Activated T-helper 1 cell treated with Interleukin-2 at 50 U/mL for 16 hours (primary cell): ENCODE measurements around the gene RIMBP3B.
"Not testable (repeated sequence)": the region's sequence is repeated elsewhere in the genome, so short reads cannot be mapped to it uniquely, and the experiment has no call there.

Experiments used
- DNase-seq: peaks from one replicate; pipeline ENCODE4 v3.0.0-alpha.2; 2020; ENCODE audit warnings: low read depth

The RIMBP3B gene

GRCh38 chr22:21383701-21384467 is at the start of gene RIMBP3B:
Gene RIMBP3B (plus strand): TSS chr22:21383751. CDS start chr22:21383859, 108 bp downstream.
- not testable (repeated sequence) for DNase-seq

DNA sequence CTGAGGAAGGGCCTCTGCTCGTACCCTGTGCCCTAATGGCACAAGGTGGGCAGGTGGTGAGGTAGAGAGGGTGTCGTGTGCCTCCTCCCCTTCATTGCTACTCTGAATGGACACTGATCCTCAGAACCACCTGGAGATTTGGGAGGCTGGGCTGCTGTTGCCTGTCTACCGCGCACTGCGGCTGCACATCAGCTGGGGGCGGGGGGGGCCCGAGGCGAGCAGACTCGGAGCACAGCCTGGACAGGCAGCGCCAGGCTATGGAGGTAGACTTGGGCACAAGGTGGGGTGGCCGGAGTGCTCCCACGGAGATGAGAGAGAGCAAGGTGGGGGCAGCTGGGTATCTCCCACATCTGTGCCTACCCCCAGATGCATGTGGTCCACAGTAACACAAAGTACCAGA is 26.0 kb upstream of the RIMBP3B start:
- not testable (repeated sequence) for DNase-seq

GRCh38 chr22:21360525-21360924 is 23.0 kb upstream of the RIMBP3B start:
- DNase-seq = not testable (repeated sequence)

DNA sequence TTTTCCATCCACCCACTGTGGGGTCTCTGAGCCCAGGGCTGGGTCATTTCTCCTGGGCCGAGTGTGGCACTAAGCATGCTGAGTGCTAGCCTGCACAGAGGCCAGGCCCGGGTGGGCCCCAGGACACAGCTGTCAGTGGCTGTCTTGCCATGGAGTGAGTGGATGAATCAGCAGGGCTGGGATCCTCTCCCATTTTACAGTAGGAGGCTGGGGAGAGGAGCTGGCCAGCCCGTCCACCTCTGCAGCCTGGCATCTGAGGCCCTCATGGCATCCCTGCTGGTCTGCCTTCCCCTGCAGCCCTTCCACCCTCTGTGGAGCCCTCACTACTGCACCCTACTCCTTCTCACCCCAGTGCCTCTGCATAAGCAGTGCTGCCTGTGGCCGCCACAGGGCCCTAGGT is 21.1 kb upstream of the RIMBP3B start:
- not testable (repeated sequence) for DNase-seq

DNA sequence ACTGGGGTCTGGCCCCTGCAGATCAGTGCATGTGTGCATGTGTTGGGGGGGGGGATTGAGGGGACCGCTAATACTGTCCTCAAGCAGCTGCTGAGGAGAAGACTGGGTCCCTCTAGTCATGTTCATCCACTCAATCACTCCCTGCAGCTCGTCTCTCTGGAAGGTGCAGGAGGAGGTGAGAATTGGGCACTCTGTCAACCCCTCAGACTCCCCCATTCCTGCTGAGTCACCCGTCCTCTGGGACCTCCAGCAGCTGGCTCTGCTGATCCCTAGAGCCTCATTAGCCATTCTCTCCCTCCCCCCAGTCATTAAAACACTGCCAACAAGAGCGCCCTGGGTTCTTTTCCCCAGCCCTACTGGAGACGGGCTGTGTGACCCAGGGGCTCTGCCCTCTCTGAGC is 20.5 kb upstream of the RIMBP3B start:
- DNase-seq = not testable (repeated sequence)

DNA sequence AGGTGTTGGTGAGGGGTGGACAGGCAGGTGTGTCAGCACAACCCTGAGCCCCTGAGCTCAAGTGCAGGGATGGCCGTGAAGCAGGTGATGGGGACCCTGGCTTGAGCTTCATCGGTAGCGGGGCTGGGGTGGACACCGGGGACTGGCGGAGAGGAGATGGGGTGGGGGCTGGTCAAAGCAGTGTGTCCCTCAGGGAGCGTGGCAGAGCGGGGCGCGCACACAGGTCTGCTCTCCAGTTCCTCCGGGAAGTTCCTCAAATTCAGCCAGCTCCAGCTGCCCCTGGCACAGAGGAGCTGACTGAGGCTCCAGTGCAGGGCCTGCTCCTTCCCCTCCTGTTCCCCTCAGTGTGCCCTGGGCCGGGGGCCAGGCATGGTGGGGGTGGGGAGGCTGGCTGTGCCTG is 19.7 kb upstream of the RIMBP3B start:
- not testable (repeated sequence) for DNase-seq

DNA sequence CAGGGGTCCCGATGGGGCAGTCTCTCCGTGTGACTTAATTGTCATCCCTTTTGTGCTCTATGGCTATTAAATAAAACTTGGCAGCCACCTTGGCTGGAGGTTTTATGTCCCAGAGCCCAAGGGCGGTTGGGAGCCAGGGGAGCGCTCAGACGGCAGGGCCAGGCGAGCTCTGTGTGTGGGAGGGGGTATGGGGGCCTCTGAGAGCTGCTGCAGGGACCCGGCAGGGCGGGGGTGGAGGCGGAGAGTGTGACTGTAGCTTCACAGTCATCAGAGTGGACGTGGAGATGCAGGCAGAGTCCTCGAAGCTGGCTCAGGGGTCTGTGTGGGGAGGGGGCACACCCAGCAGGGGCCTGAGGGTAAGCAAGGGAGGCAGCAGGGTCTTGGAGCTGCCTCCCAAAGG is 19.2 kb upstream of the RIMBP3B start:
- not testable (repeated sequence) for DNase-seq

DNA sequence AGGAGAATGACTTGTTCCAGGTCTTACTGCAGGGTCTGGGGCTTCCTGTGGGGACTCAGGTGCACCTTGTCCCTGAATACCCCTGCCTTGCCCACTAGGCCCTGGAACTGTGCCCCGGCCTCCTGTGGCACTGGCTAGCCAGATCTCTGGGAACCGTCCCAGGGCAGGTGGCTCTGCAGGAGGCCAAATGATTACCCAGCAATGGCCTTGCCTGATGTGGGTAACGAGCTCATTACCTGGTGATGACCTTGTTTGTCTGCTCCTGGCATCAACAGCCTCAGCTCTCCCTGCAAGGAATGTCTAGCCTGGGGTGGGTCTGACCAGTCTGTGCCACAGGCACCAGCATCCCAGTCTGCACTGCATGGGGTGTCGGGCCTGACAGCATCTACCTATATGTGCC is 18.2 kb upstream of the RIMBP3B start:
- DNase-seq = not testable (repeated sequence)

- DNase-seq = not testable (repeated sequence)
Observed at GRCh38 chr22:21368603-21369310, 14.8 kb upstream of the RIMBP3B start.

DNA sequence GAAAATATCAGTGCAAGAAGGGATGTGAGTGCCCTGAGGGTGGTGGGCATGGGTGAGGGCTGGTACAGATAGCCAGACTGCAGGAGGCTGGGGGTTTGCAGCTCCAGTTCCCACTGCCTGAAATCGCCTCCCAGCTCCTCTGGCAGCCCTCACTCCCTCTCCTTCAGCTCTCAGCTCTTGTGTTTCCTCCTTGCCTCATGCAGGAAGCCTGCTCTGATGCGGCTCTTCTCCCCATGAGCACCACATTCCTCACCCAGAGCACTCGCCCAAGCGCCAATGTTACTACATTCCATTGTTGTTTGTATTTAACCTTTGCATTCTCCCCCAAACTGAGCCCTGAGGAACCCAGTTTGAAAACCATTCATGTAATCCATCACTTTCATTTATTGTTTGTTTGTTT is 7.7 kb upstream of the RIMBP3B start:
- not testable (repeated sequence) for DNase-seq

- DNase-seq = not testable (repeated sequence)
Observed at GRCh38 chr22:21384468-21385357, 1.2 kb downstream of the RIMBP3B start.

DNA sequence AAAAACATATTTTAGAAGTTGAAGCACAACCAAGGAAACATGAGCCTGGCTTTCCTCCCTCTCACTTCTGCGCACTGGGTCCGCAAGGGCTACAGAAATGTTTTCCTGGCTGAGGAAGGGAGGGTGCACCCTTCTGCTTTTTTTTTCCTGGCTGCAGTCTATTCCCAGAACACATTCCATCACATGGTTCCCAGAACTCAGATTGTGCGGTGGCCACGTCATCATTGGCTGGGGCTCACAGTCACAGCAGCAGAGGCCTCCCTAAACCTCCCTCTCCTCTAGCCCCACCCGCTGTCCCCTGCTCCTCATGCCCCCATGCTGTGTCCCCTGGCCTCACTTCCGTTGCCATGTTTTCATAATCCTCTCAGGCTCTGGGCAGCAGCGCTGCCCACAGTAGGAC is 5.9 kb downstream of the RIMBP3B start:
- DNase-seq = not testable (repeated sequence)

- not testable (repeated sequence) for DNase-seq
Observed at GRCh38 chr22:21390013-21390412, 6.5 kb downstream of the RIMBP3B start.

DNA sequence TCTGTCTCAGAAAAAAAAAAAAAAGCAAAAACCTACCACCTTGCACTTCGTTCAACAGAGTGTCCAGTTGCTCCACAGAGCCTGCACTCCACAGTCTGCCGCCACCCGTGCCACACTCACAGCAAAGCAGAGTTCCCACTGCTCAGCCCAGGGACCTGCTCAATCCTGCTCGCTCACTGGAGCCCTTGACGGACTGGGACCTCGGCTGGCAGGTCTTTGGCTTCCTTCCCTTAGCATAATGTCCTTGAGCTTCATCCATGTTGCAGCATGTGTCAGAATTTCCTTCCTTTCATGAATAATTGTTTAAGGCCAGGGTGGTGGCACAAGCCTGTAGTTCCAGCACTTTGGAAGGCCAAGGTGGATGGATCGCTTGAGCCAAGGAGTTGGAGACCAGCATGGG is 11.1 kb downstream of the RIMBP3B start:
- DNase-seq = not testable (repeated sequence)

- not testable (repeated sequence) for DNase-seq
Observed at GRCh38 chr22:21401197-21401969, 17.8 kb downstream of the RIMBP3B start.

- not testable (repeated sequence) for DNase-seq
Observed at GRCh38 chr22:21402763-21403314, 19.3 kb downstream of the RIMBP3B start.

- not testable (repeated sequence) for DNase-seq
Observed at GRCh38 chr22:21407139-21407538, 23.6 kb downstream of the RIMBP3B start.

GRCh38 chr22:21407792-21408191 is 24.2 kb downstream of the RIMBP3B start:
- DNase-seq = not testable (repeated sequence)

DNA sequence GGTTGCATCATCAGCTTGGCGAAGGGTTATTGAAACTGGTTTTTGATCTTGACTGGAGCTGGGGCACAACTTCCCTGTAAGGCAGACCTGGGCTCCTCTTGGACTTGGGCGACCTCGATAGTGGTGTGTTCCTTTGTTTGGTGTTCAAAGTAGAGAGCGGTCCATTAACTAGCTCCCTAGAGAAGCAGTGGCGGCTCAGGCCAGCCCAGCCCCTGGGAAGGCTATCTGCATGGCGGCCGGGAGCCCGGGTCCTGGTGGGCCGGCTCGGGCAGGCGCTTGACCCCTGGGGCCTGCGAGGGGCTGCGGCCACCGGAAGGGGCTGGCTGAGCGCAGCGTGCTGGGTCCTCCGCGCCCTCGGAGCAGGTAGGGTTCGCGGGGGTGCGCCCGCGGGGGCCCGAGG is 32.8 kb downstream of the RIMBP3B start:
- DNase-seq = not testable (repeated sequence)

DNA sequence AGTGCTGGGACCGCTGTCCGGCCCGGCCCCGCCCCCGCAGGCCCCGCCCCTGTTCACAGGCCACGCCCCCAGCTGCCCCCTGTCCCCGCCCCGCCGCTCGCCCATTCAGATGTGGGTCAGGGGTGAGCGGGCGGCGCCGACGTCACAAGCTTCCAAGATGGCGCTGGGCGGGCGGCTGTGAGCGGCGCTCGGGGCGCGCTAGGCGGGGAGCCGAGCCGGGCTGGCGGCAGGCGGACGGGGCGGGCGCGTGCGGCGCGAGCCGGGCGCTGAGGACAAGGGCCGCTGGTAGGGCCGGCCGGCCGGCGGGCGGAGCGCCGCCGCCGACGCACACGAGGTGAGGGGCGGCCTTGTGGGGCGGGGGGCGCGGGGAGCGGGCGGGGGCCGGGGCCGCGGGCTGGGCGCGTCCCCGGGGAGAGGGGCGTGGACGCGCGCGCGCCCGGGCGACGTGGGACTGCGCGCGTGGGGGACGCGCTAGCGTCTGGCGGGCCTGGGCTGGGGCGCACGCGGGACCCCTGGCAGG is 33.7 kb downstream of the RIMBP3B start, which contains the start of gene HIC2:
HIC2 (plus strand) TSS at position 145 of the 520 bp plus-strand sequence. CDS start 25,461 bp downstream, outside the sequence.
- DNase-seq = not testable (repeated sequence)

DNA sequence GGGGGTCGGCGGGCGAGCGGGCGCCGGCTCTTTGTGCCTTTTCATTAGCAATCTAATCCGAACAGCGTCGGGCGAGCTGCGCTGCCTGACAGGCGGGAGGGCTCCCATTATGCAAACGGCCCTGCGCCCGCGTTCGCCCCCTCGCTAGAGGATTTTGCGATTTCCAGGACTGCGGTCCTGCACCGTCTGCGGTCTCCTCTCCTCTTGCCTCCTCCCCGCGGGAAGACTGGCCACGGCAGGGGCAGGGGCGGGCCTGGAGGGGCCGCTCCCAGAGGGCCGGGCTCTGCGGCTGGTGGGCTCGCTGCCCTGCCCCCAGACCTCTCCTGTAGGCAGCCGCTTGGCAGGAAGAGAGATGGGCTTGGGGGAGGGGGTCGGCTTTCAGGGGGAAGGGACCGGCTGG is 34.3 kb downstream of the RIMBP3B start:
- DNase-seq = not testable (repeated sequence)
